NT2/D1 (cell line): ENCODE measurements around the gene MRPL18.

Experiments
- SUZ12 ChIP-seq: IDR thresholded peaks from 2 replicates; pipeline ENCODE4 v1.6.1; 2011; ENCODE audit not compliant: insufficient read length, insufficient read depth; ENCODE audit errors: extremely low read depth
- ZNF274 ChIP-seq: IDR thresholded peaks from 2 replicates; pipeline ENCODE4 v1.6.1; 2011; ENCODE audit warnings: mild to moderate bottlenecking, low read depth, low read length

- TF ChIP-seq ZNF274, result no peak
- no peak for TF ChIP-seq SUZ12
Measured at GRCh38 chr6:159758031-159759001, 32.0 kb upstream of the MRPL18 start.
